Measurements from ENCODE around the gene NPAS2. TPM values are rescaled to one million over a fixed set of nuclear protein-coding genes. Genes with fewer than 3 reads are reported as not detected.

The NPAS2 gene
- total RNA-seq, 1 donor from 2014 or later, result 39.4 TPM

- no peaks in the 10 kb centered on the region for H3K79me2 ChIP-seq (ENCODE audit: low read depth)
- no peak overlapping the region for H3K4me3 Mint-ChIP-seq
Measured at GRCh38 chr2:100959225-100959880, 139.4 kb downstream of the NPAS2 start.

DNA sequence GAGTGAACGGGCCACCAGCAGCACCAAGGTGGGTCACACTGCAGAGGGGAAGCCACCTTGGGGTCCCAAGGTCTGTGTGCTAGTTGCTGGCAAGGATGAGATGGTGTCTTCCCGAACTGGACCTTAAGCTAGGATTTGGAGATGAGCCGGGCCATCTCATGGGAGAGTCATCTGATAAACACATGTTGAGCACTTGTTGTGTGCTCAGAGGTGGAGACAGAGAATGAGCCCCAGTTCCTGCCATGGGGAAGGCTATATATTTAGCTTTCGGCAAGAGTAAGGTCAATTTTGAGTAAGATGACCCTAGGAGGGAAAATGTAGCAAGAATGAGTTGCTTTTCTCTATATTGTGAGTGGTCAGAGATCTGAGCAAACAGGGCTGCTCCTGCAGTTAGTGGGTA, 140.7 kb downstream of the NPAS2 start:
- H3K27ac Mint-ChIP-seq, result no peak overlapping the region
- no peak overlapping the region for H3K4me3 Mint-ChIP-seq
- TF ChIP-seq EZH2phosphoT487 (IDR thresholded peaks at IDR 0.05) (no peak), EZH2 (IDR thresholded peaks at IDR 0.05) (no peak), CTCF (IDR thresholded peaks at IDR 0.05) (no peak)
- H3K4me1 Mint-ChIP-seq, result peaks cover 5% of the 10 kb centered on the region
- no peak for DNase-seq (ENCODE audit: low spot score)
- Histone ChIP-seq H3K4me3 (no peak overlapping the region), H2AFZ (replicated peaks) (no peak overlapping the region), H3K9ac (no peak overlapping the region), H3K4me1 (no peaks in the 10 kb centered on the region), H3K79me2 (ENCODE audit: low read depth) (no peaks in the 10 kb centered on the region), H3K27me3 (no peaks in the 10 kb centered on the region), H3K27ac (no peak overlapping the region), H3K4me2 (no peak overlapping the region), H3K36me3 (no peaks in the 10 kb centered on the region), H3F3A (ENCODE audit: low read depth) (no peaks in the 10 kb centered on the region), H3K9me3 (ENCODE audit: low read depth) (no peaks in the 10 kb centered on the region), H4K20me1 (ENCODE audit: low read depth) (no peaks in the 10 kb centered on the region)
- H3K27me3 Mint-ChIP-seq (ENCODE audit: insufficient read depth, low read depth), result peaks cover 3% of the 10 kb centered on the region
- H3K36me3 Mint-ChIP-seq, result no peaks in the 10 kb centered on the region
- no peaks in the 10 kb centered on the region for H3K9me3 Mint-ChIP-seq

More at GRCh38 chr2:100959225-100959880, 139.4 kb downstream of the NPAS2 start:
- no peak for TF ChIP-seq CTCF (IDR thresholded peaks at IDR 0.05)
- no peak for TF ChIP-seq EZH2phosphoT487 (IDR thresholded peaks at IDR 0.05)
- TF ChIP-seq EZH2 (IDR thresholded peaks at IDR 0.05), result no peak
- Histone ChIP-seq H3K9me3 (ENCODE audit: low read depth) (no peaks in the 10 kb centered on the region), H3F3A (ENCODE audit: low read depth) (no peaks in the 10 kb centered on the region), H3K9ac (no peak overlapping the region), H3K4me2 (no peak overlapping the region), H3K27ac (no peak overlapping the region), H3K27me3 (no peaks in the 10 kb centered on the region), H3K36me3 (no peaks in the 10 kb centered on the region), H3K4me1 (no peaks in the 10 kb centered on the region), H2AFZ (replicated peaks) (no peak overlapping the region), H3K4me3 (no peak overlapping the region), H4K20me1 (ENCODE audit: low read depth) (no peaks in the 10 kb centered on the region)
- no peaks in the 10 kb centered on the region for H3K36me3 Mint-ChIP-seq
- peaks cover 3% of the 10 kb centered on the region for H3K27me3 Mint-ChIP-seq (ENCODE audit: insufficient read depth, low read depth)
- H3K9me3 Mint-ChIP-seq, result no peaks in the 10 kb centered on the region
- no peak overlapping the region for H3K27ac Mint-ChIP-seq
- no peak for DNase-seq (ENCODE audit: low spot score)
- peaks cover 5% of the 10 kb centered on the region for H3K4me1 Mint-ChIP-seq

- Histone ChIP-seq H4K20me1 (ENCODE audit: low read depth) (no peaks in the 10 kb centered on the region), H3K4me3 (no peak overlapping the region), H3K4me2 (no peak overlapping the region), H3K4me1 (no peaks in the 10 kb centered on the region), H3F3A (ENCODE audit: low read depth) (no peaks in the 10 kb centered on the region), H3K36me3 (no peaks in the 10 kb centered on the region), H3K9ac (no peak overlapping the region), H3K79me2 (ENCODE audit: low read depth) (no peaks in the 10 kb centered on the region), H3K27ac (no peak overlapping the region), H3K9me3 (ENCODE audit: low read depth) (no peaks in the 10 kb centered on the region), H3K27me3 (no peaks in the 10 kb centered on the region), H2AFZ (replicated peaks) (no peak overlapping the region)
- TF ChIP-seq CTCF (IDR thresholded peaks at IDR 0.05) (no peak), EZH2phosphoT487 (IDR thresholded peaks at IDR 0.05) (no peak)
- H3K4me3 Mint-ChIP-seq, result no peak overlapping the region
- peaks cover 5% of the 10 kb centered on the region for H3K4me1 Mint-ChIP-seq
- no peak for DNase-seq (ENCODE audit: low spot score)
- H3K9me3 Mint-ChIP-seq, result no peaks in the 10 kb centered on the region
- no peaks in the 10 kb centered on the region for H3K36me3 Mint-ChIP-seq
- no peak overlapping the region for H3K27ac Mint-ChIP-seq
- H3K27me3 Mint-ChIP-seq (ENCODE audit: insufficient read depth, low read depth), result peaks cover 3% of the 10 kb centered on the region
Measured at GRCh38 chr2:100962366-100963025, 142.6 kb downstream of the NPAS2 start.
